Left renal cortex interstitium (tissue), 4 donors: ENCODE data around the gene TRRAP. TPM values are rescaled to one million over a fixed set of nuclear protein-coding genes. Genes with fewer than 3 reads are reported as not detected.

Experiments
- DNase-seq, 4 donors: peaks; one replicate each; pipeline ENCODE4 v3.0.0-alpha.2; 2013; ENCODE audit warnings: low read depth in 4 of 4, low spot score in 2 of 4, missing footprints in 1 of 4
- polyA plus RNA-seq, 4 donors: library from polyadenylated mRNA; unstranded; fragments of 120-200 nt; gene quantifications; one replicate each; pipeline ENCODE4 v1.2.1, GENCODE V29; 2013; ENCODE audit not compliant: insufficient read length in 4 of 4

Gene TRRAP
- polyA plus RNA-seq, 4 donors, result 31.5 to 51.7 (median 39.0) TPM

DNA sequence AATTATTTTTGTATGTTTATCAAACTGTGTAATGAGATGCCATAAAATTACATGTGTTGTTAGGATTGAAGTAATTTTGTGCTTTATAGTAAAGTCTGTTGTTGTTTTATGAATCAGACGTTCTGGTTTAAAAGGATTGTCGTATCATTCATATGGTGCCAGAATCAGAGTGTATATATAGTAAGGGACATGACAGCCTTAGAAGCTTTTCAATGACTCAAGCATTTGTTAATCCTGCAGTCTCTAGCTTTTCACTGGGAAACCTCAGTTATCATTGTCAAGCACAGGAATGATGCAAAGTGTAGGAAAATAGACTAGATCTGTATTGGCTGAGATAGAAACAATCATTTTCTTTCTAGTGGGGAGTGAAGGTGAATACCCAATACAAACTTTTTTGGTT lies 57.5 kb downstream of the TRRAP start:
- no peak for DNase-seq

DNA sequence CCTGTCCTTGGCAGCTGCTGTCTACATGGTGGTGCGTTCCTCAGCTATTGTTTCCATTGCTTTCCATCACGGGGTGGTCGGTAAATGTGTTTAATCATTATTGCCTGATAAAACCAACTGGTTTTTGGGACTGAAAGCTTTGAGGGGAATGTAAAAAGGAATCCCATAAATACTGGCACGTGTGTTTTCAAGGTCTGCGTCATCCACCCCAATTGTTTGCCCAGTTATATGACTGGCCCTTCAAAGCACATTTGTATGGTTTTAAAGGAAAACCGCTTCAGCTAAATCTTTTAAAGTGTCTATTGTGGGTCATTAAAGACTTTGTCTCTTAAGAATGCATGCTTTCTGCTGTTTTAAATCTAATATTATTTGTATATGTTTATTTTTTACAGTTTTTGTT lies 65.0 kb downstream of the TRRAP start:
- no peak for DNase-seq

DNA sequence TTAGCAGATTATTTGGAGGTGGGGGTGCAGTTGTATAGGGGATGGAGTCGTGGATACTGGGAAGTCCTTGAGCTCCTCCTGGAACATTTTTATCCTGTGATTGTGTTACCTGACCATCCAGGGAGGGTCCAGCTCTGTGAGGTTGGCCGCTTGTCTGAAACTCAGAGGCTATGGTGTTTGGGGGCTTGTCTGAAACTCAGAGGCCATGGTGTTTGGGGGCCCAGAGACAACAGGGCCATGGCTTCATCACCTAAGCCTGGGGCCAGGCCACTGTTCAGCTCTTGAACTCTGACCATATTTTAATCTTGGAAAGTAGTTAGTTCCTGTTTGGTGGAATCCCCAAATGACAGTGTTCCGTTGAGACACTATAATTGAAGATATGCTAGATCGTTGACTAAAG lies 66.1 kb downstream of the TRRAP start:
- DNase-seq, result no peak

DNA sequence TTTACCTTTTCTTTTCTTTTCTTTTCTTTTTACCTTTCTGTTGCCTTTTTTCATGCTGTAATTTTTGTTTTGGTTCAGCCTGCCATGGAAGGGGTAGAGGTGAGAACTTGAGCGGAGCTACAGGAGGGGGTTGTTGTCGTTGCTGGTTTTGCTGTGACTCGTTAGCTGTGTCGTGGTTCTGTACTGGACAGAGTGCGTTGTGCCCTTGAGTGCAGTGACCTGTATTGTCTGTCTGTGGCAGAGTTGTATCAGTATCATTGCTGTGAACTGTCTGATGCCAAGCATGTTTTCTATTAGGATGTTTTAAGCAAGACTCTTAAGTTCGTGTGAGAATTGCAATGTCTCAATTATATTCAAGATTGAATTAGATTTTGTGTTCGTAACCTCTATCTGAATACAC lies 67.5 kb downstream of the TRRAP start:
- no peak for DNase-seq

DNA sequence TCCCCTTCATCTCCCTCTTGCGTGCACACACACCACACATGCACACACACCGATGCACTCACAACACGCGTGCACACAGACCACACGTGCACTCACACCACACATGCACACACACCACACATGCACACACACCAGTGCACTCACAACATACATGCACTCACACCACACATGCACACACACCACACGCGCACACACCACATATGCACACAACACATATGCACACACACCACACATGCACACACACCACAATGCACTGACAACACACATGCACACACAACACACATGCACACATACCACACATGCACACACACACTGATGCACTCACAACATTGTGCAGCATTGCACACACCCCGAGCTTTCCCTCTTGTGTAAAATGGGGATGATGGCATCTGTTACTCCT lies 68.1 kb downstream of the TRRAP start:
- no peak for DNase-seq

DNA sequence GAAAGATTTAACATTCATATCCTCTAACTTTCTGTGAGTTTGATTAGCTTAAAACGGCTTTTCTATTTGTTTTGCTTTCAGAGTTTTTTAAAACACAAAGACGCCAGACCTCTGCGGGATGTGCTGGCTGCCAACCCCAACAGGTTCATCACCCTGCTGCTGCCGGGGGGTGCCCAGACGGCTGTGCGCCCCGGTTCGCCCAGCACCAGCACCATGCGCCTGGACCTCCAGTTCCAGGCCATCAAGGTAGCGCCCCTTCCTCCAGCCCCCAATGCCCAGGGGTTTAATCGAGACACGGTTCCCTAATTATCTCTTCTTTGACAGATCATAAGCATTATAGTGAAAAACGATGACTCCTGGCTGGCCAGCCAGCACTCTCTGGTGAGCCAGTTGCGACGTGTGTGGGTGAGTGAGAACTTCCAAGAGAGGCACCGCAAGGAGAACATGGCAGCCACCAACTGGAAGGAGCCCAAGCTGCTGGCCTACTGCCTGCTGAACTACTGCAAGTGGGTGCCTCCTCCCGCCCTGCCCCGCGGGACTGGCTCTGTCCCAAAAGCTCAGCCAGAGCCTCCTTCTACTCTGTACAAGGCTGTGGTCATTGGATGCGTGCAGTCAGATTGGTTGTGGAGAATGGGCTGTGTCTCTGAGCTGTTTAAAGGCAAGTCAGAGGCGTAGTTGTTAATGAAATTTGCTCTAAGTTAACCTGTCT lies 71.2 kb downstream of the TRRAP start:
- no peak for DNase-seq

DNA sequence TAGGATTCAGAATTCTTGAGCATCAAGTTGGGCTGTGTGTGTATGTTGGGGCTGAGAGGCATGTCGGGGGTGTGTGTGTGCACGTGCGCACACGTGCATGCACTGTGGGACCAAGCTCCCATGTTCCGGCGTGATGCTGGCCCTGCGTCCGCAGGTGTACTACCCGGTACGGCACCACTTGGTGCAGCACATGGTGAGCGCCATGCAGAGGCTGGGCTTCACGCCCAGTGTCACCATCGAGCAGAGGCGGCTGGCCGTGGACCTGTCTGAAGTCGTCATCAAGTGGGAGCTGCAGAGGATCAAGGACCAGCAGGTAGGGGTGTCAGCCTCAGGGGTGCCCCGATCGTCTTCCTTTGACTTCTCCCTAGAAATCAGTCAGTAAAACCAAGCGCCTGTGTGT lies 77.7 kb downstream of the TRRAP start:
- no peak for DNase-seq

DNA sequence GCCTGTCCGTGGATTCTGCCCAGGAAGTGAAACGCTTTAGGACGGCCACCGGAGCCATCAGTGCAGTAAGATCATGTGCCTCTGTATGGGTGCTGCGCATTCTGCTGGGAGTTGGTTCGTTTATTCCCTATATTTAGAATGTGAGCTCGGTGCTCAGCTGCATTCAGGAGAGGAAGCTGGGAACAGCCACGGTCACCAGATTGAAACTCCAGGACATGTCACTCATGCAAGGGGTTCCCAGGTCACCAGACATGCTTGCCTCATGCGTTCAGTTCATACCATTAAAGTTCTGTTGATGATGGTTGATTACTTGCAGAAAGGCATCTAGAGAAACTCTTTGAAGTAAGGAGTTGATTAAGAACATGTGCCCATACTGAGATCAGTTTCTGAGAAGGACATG lies 78.1 kb downstream of the TRRAP start:
- DNase-seq, result no peak

DNA sequence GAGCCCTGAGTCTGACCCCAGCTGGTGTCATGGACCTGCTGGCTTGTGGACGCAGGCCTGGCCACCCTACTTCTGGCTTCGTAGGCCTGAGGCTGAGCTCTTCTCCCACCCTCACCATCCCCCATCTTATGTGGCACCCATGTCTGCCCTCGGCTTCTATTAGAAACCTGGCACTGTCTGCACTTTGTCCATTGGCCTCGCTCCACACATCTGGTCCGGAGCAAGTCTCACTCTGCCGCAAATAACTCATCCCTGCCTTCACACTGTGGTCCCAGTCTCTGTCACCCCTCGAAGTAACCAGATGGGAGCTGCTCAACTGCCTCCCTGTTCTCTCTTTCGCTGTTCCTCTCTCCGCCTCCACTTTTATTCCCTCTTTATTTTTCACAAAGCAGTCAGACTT lies 78.6 kb downstream of the TRRAP start:
- no peak for DNase-seq

DNA sequence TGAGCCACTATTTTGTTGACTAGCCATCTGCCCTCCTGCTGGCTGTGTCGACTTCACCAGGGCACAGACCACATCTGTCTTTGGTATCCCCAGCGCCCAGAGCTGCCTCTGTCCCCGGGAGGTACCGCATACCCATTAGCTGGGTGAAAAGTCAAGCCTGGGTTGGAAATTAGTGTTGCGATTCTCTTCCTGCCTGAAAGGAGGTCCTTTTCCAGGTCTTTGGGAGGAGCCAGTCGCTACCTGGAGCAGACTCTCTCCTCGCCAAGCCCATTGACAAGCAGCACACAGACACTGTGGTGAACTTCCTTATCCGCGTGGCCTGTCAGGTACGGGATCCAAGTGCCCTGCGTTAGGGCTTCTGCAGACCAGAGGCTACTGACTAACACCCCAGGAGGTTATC lies 79.4 kb downstream of the TRRAP start:
- DNase-seq, result no peak

DNA sequence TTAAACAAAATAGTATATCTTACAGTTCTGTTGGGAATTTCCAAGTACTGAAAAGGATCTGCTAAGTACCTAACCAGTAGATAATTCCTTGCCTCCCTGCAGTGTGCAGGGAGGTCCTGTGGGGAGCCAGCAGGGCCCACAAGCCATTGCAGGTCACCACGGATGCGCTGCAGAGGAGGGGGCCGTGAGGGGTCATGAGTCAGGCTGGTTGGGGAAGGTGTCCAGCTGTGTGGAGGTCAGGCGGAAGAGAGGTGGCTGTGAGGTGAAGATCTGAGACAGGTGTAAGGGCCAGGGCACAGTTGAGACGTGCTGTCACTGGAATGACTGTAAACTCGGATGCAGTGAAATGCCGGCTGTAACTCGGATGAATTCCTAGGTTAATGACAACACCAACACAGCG lies 80.6 kb downstream of the TRRAP start:
- no peak for DNase-seq

DNA sequence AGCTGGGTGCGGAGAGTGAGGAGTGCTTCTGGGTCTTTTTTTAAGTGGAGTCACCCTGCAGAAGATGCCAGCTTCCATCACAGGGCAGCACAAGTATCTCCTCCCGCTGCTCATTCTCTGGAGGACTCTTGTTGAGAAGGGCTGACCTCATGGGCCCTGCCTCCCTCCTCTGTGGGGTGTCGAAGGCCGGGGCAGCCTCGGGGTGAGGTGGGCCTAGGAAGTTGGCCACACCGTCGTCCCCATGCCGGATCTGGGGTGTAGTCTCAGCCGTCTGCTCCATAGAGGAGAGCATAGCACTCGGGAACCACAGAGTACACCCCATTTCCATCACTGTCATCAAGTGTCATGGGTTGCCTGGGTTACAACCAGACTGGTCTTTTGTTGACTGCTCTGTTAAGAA lies 85.0 kb downstream of the TRRAP start:
- DNase-seq, result no peak

DNA sequence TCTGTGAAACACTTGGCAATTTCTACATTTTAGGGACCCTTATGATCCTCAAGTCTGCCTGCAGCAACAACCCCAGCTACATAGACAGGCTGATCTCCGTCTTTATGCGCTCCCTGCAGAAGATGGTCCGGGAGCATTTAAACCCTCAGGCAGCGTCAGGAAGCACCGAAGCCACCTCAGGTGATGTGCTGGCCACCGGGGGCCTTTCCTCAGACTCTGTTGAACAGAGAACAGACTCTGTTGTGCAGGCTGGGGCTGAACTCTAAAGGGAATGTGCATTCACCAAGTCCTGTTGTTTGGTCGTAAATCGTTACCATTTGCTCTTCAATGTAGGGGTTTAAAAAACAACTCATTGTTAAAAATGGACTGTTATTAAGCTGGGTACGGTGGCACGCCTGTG lies 86.3 kb downstream of the TRRAP start:
- DNase-seq, result no peak

DNA sequence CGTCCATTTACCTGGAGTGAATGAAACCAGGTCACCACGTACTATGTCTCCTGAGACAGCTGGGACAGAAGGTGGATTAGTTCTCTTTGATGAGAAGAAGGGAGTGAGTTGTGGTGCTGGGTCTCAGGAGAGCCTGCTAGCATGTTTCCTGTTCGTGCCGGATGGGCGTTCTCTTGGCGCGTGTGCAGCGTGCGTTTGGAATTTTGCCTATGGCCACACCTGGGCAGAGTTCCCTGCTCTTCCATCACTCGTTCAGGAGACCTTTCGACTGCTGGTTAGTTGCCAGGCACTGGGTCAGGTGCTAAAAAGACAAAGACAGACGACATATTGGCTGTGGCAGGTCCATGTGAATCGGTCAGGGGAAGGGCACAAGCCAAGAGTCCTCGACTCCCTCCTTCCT lies 90.3 kb downstream of the TRRAP start:
- DNase-seq, result no peak

DNA sequence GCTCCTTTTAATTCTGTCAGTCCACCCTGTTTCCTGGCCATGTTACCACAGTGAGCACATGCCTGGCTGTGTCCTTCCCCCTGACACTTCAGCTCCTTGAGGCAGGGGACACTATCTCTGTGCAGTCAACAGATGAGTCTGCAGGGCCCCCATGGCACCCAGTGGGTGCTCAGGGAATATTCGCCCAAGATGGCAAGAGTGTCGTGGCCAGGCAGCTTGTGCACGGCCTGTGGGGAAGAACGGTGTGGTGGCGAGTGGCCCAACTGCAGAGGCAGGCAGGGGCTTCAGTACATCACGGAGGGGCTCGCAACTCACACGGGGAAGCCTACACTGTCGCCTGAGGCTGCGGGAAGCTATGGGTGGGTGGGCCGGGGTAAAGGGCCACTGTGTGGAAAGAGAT lies 91.1 kb downstream of the TRRAP start:
- no peak for DNase-seq

DNA sequence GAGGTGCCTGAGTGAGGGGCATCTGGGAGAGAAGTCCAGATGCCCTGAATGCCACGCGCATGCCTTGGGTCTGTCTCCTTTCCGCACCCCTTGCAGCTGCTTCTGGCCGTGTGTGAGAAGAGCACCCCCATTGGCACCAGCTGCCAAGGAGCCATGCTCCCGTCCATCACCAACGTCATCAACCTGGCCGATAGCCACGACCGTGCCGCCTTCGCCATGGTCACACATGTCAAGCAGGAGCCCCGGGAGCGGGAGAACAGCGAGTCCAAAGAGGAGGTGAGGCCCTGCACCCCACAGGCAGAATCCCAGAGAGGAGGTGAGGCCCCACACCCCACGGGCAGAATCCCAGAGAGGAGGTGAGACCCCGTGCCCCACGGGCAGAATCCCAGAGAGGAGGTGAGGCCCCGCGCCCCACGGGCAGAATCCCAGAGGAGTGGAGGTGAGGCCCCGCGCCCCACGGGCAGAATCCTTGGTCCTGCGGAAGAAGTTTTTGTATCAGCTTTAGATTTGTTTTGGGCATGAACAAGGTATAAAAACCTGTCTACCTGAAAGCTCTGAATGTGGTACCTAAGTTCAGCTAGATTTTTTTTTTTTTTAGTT lies 91.8 kb downstream of the TRRAP start:
- DNase-seq, result no peak

DNA sequence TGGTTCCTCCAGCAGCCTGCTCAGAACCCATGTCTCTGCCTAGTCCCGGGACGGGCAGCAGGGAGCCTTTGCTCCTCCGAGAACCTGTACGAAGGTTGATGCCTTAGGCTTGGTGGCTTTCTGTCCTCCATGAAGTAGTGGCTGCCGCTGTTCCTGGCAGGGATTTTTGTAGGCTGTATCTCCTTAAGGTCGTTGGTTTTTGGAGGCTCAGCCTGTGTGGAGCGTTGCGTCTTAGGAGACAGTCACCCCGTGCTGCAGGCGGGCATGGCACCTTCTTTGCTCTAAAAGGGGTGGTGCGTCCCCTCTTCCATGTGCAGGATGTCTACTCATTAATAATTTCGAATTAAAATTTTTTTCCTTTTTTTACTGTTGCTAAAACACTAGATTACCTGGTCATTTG lies 92.5 kb downstream of the TRRAP start:
- DNase-seq, result no peak

DNA sequence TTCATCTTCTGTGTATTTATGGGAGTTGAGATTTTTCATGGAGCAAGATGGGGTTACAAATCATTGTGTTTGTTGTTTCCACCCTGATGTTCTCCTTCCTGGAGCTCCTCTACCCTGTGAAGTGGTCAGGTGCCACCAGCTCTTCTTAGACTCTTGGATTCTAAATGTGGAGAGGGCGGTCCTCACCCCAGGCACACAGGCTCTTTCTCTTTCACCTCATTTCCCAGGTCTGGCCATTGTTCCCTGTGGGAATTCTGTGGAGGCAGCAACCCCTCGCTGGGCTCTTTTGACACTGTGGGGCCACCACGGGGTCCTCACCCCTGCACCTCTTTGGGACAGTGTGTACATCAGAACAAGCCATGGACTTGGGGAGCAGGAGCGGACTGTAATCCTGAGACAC lies 95.9 kb downstream of the TRRAP start:
- DNase-seq, result no peak

DNA sequence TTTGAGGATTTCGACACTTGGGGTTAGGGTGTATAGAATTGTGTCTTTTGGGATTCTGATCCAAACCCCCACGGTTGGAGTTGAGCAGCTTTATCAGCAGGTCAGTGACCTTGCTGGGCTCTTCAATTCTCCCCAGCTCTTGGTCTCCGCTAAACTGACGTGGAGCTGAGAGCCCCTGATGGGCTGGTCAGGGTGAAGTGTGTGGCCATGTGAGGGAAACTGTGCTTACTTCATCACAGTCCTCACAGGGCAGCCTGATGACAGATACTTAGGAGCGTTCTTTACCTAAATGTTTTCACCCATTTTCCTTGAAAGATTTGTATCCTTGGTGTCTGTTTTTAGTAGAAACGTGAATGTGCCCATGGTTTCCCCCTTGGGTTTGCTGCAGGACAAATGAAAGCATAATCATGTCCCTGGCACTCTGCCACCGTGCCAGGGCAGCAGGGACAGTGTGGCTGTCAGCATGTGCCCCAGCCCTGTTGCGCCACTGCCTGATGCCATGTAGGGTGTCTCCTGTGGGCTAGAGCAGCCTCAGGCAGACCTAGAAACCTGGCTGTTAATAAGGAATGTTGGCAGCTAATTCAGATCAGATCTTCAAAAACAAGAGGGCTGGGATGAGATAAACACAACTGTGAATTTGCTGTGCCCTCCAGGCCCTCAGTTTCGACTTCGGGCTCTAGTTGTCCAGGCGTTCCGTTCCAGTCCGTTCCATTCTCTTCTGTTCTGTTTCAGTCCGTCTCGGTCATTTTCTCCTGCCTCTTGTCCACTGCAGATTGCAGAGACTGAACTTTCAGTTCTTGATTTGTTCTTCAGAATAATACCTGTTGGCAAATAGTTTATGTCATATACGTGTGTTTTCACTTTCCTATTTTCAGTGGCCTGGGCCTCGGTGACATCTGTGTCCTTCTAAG lies 96.8 kb downstream of the TRRAP start:
- no peak for DNase-seq

DNA sequence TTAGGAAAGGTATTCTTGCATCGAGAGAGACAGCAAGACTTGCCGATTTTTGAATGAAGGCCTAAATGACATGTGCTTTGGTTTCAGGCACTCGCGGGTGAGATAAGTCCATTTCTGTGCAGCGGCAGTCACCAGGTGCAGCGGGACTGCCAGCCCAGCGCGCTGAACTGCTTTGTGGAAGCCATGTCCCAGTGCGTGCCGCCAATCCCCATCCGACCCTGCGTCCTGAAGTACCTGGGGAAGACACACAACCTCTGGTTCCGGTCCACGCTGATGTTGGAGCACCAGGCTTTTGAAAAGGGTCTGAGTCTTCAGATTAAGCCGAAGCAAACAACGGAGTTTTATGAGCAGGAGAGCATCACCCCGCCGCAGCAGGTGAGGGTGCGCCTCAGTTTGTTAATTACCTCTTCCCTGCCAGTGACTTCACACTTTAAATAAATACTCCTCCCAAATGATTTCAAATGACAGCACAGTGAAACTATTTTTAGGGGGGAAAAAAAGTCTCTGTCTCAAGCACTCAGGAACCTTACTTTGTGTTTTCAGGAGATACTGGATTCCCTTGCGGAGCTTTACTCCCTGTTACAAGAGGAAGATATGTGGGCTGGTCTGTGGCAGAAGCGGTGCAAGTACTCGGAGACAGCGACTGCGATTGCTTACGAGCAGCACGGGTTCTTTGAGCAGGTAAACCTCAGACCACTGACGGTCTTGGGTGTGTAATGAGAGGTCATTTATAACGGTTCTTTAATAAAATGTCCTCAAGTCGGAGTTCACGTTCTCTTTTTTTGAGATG lies 98.3 kb downstream of the TRRAP start:
- DNase-seq, result no peak

DNA sequence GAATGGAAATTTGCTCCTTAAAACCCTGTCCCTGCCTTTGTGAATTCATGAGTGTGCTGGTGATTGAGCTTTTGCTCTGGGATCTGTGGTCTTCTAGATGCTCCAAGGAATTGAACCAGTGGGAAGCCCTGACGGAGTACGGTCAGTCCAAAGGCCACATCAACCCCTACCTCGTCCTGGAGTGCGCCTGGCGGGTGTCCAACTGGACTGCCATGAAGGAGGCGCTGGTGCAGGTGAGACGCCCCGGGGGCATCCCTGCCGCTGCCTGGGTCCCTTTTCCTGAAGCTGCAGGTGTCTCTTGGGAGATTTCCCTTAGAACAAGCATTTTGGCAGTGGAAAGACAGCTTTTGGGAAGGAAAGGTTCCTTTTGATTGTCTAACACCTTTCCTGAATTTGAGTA lies 100.3 kb downstream of the TRRAP start:
- no peak for DNase-seq
